ENCODE results near the gene NNT.

DNA sequence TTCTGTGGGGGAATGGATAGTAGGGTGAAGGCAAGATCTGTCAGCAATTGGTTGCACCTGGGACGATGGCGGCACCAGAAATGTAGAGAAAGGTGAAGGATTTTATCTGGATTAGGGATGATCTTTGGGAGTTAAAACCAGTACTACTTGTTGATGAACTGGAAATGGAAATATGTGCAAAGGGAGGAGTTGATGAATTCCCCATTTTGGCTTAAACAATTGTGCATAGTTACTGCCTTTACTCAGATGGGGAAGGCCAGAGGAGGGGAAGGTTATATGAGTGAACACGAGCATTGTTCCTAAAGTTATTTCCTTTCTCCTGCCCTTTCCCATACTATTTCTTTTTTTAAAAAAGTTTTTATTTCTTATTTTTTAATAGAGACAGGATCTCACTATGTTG is 19.1 kb downstream of the NNT start:
- TF ChIP-seq POLR2A (IDR thresholded peaks at IDR 0.05; ENCODE audit: low read depth, low read length) (no peak), POLR2AphosphoS5 (IDR thresholded peaks at IDR 0.05; ENCODE audit: low read depth, low read length) (no peak)

Measured in GM12891 (cell line).